Subcutaneous adipose tissue (tissue), 4 donors: ENCODE measurements around the gene NAAA. TPM values are rescaled to one million over a fixed set of nuclear protein-coding genes. Genes with fewer than 3 reads are reported as not detected.

ENCODE experiments used
- total RNA-seq, 4 donors: library from RNA; depleted of rRNA; stranded (reverse); fragments of >200 nt; gene quantifications; one replicate each; pipeline ENCODE4 v1.1.0, GENCODE V29; 2016
- TF ChIP-seq, protein P1 (sequence below): fragments of 450-650 bp; IDR thresholded peaks from one replicate; pipeline ENCODE4 v1.5.1; 2016; ENCODE audit warnings: low read depth, mild to moderate bottlenecking, control low read depth, antibody characterized with exemption, moderate library complexity

NAAA gene
- total RNA-seq, 4 donors from 2014 or later = 61.7 to 148 (median 80.4) TPM

DNA sequence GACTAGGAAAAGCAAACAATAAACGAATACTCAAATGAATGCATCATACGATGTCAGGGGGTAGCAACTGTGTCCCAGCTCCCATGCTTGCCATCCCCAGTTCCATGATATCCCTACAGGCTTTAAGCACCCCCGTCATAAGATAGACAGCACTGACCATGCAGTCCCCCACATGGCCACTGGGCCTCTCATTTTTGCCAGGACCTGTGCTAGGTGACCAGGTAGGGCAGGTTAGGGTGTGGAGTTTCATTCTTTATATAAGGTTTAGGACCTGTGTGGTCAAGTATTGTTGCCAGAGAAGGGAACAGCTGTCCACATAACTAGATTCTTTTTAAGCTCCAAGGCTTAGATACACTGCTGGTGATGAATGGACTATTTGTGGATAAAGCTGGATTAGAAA, 48.3 kb downstream of the NAAA start:
- TF ChIP-seq, protein P1, sequence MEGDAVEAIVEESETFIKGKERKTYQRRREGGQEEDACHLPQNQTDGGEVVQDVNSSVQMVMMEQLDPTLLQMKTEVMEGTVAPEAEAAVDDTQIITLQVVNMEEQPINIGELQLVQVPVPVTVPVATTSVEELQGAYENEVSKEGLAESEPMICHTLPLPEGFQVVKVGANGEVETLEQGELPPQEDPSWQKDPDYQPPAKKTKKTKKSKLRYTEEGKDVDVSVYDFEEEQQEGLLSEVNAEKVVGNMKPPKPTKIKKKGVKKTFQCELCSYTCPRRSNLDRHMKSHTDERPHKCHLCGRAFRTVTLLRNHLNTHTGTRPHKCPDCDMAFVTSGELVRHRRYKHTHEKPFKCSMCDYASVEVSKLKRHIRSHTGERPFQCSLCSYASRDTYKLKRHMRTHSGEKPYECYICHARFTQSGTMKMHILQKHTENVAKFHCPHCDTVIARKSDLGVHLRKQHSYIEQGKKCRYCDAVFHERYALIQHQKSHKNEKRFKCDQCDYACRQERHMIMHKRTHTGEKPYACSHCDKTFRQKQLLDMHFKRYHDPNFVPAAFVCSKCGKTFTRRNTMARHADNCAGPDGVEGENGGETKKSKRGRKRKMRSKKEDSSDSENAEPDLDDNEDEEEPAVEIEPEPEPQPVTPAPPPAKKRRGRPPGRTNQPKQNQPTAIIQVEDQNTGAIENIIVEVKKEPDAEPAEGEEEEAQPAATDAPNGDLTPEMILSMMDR = no peak

DNA sequence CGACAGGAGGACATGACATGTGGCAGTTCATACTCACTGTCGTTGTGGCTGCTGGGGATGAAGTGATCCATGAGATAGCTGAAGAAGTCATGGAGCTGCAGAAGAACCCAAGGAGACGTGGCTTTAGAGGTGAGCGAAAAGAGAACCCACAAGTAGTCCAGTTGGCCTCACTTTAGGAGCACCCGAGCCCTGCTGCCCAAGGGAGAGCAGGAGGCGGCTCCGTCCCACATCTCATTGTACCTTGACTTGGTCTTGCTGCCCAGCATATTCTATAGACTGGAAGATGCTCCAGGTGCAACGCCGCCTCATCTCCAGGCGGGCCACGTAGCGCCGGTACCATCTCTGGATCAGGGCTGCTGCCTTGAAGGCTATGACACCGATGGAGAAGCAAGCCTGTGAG, 49.2 kb downstream of the NAAA start:
- TF ChIP-seq, protein P1 = no peak

DNA sequence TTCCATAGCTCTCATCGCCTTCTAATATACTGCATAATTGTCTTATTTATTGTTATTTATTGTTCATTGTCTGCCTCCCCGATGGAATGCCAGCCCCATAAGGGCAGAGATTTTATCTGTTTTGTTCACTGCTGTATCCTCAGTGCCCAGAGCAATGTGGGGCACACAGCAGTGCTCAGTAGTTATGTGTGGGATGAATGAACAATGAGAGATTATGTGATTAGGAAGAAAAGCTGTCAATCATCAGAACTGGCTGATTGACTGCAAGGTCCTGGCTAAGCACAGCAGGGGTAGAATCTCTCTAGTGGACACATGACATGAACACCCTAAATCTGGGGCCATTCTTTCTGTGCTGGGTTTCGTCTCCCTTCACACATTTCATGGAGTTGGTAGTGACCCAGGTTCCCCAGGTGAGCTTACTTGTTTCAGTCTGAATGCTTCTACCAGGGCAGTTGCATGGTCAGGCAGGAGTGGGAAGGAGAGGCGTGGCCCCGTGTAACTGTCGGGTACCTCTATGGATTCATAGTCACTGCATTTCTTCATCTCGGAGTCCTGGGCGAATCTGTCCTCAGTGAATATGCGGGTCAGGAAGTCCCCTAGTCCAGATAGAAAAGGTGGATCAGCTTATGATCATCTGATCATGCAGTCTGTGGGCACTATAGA, 51.1 kb downstream of the NAAA start:
- TF ChIP-seq, protein P1 = no peak

DNA sequence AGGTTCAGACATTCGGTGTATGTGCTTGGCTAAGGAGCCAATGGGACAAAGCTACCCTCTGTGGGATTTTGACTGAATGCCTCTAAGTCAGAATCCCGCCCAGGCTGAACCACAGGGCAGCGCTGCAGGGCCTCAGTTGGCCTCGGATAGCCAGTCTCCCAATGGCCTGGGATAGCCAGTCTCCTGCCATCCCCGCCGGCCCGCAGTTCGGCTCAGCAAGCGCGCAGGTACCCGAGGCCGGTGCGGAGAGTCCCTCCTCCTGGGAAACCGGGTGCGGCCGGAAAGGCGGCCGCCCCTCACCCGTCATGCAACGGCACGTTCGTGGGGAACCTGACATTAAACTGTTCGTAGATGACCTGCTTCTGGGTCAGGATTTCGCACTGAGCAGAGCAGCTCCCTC, 54.7 kb downstream of the NAAA start:
- TF ChIP-seq, protein P1 = no peak

- TF ChIP-seq, protein P1 = no peak
Measured at GRCh38 chr4:75881476-75881875, 59.3 kb downstream of the NAAA start.

DNA sequence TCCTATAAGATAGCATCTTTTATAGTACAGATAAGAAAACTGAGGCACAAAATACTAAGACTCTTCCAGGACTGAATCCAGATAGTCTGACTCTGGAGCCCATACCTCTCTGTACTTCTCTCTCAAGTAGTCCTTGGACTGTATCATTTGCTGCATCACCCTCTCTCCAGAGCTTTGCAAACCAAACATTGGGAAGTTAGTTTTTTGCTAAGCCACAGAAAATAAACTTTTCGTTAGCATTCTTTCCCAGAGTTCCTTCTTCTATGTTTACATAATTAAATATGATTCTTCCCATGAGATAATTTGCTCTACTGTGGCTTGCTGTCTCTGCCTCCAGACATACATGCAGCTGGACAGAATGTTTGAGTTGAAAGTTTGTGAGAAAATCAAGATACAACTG, 60.5 kb downstream of the NAAA start:
- TF ChIP-seq, protein P1 = no peak

DNA sequence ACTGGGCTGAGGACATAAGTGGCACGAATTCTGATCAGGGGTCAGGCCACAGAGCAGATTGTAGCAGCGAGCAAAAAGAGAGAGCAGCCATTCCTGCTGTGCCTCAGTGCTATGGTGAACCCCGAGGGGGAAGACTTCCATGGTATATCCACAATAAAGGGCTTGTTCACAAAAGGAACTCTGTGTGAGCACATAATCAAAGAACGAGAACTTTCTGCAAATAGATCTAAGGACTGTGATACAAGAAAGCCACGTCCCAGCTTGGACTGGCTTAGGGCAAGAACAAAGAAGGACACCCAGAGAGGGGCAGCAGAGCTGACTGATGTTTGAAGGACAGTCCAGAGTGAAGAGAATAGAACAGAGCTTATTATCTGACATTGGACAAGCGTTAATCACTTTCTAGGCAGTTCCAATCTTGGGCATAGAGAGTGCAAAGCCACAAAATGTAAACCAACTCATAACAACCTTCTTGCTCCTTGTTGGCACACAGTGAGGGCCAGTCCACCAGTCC, 62.5 kb downstream of the NAAA start:
- TF ChIP-seq, protein P1 = no peak
